CD4-positive, alpha-beta memory T cell (primary cell): ENCODE measurements around the gene UBE2F. TPM values are rescaled to one million over a fixed set of nuclear protein-coding genes. Genes with fewer than 3 reads are reported as not detected.
A peak's percentile ranks its signal among the peaks of the same experiment; 100 is the strongest.
"Not testable (repeated sequence)": the region's sequence is repeated elsewhere in the genome, so short reads cannot be mapped to it uniquely, and the experiment has no call there.

Source experiments
- CTCF ChIA-PET: fragments of 350-600 bp; sonication (Branson Sonifier 250); formaldehyde crosslinking; loops from one replicate; lab custom pipeline; 2021; ENCODE audit warnings: inconsistent platforms; ENCODE audit not compliant: partially characterized antibody; lab: Charles Lee
- POLR2A ChIA-PET: fragments of 350-600 bp; sonication (Branson Sonifier 250); formaldehyde crosslinking; loops from one replicate; lab custom pipeline; 2021; ENCODE audit not compliant: partially characterized antibody; lab: Charles Lee
- DNase-seq, 5 donors: peaks; one replicate each; pipeline versions ENCODE4 v3.0.0 to v3.0.0-alpha.2; 2020 to 2022; ENCODE audit warnings: mixed read lengths in 1 of 5
- H3K27ac ChIP-seq: one replicate; pipeline ENCODE4 v1.7.0; 2013; ENCODE audit warnings: low read depth, low read length
- H3K27me3 ChIP-seq: 2 replicates; pipeline ENCODE4 v1.7.0; 2013; ENCODE audit warnings: mild to moderate bottlenecking, low read length, moderate library complexity; ENCODE audit not compliant: insufficient read depth
- H3K36me3 ChIP-seq: 2 replicates; pipeline ENCODE4 v1.7.0; 2013; ENCODE audit warnings: mild to moderate bottlenecking, low read length, moderate library complexity; ENCODE audit not compliant: insufficient read depth
- H3K4me1 ChIP-seq: 2 replicates; pipeline ENCODE4 v1.7.0; 2013; ENCODE audit warnings: mild to moderate bottlenecking, low read length, moderate library complexity; ENCODE audit not compliant: insufficient read depth
- H3K4me3 ChIP-seq, 2 donors: one replicate each; pipeline ENCODE4 v1.7.0; 2013; ENCODE audit warnings: low read length in 2 of 2, mild to moderate bottlenecking in 1 of 2
- H3K9me3 ChIP-seq, 2 donors: one replicate each; pipeline ENCODE4 v1.7.0; 2013; ENCODE audit warnings: low read length in 2 of 2, control low read depth in 1 of 2; ENCODE audit not compliant: control insufficient read depth in 1 of 2
- H3K27ac Mint-ChIP-seq, 7 donors: one replicate each; pipeline ENCODE4 v1.8.0; 2020 to 2021; ENCODE audit warnings: mixed read lengths in 7 of 7, mild to moderate bottlenecking in 6 of 7, inconsistent platforms in 3 of 7, moderate library complexity in 3 of 7
- H3K27me3 Mint-ChIP-seq, 2 donors: one replicate each; pipeline ENCODE4 v1.8.0; 2020 to 2021; ENCODE audit warnings: mixed read lengths in 2 of 2
- H3K36me3 Mint-ChIP-seq, 2 donors: one replicate each; pipeline ENCODE4 v1.8.0; 2020 to 2021; ENCODE audit warnings: mixed read lengths in 2 of 2, inconsistent platforms in 1 of 2, mild to moderate bottlenecking in 1 of 2
- H3K4me1 Mint-ChIP-seq, 4 donors: one replicate each; pipeline ENCODE4 v1.8.0; 2020 to 2021; ENCODE audit warnings: mixed read lengths in 4 of 4, mild to moderate bottlenecking in 1 of 4
- H3K4me3 Mint-ChIP-seq, 8 donors: one replicate each; pipeline ENCODE4 v1.8.0; 2020 to 2021; ENCODE audit warnings: mixed read lengths in 8 of 8, mild to moderate bottlenecking in 7 of 8, moderate library complexity in 6 of 8, inconsistent platforms in 3 of 8
- H3K9me3 Mint-ChIP-seq, 8 donors: one replicate each; pipeline ENCODE4 v1.8.0; 2020 to 2021; ENCODE audit warnings: mixed read lengths in 8 of 8, mild to moderate bottlenecking in 5 of 8, inconsistent platforms in 3 of 8, moderate library complexity in 1 of 8
- intact Hi-C: fragments of 100-400 bp; cut with micrococcal nuclease; formaldehyde crosslinking; loops from one replicate; pipeline ENCODE4 v1.15.1; 2023
- polyA plus RNA-seq, 2 donors: library from polyadenylated mRNA; unstranded; fragments of 300-500 nt; fragmentation: Illumina TruSeq; gene quantifications; one replicate each; pipeline ENCODE4 v1.2.3, GENCODE V29; 2021
- total RNA-seq, 2 experiments: library from RNA; stranded (reverse); gene quantifications; one replicate each; pipeline ENCODE4 v1.2.3, GENCODE V29; 2021

UBE2F gene
- total and polyA plus RNA-seq, 4 experiments from 2014 or later = 35.7 to 116 (median 60.9) TPM

DNA sequence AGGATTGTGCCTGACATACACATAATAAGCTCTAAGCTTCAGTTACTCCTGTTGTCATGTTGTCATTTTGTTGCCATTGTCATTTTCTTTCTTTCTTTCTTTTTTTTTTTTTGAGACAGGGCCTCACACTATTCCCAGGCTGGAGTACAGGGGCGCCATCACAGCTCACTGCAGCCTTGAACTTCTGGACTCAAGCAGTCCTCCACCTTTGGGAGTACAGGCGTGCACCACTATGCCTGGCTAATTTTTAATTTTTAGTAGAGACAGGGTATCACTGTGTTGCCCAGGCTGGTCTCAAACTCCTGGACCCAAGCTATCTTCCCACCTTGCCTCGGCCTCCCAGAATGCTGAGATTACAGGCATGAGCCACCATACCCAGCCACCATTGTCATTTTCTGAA lies 63.0 kb downstream of the UBE2F start:
- Histone ChIP-seq H3K4me1 (no peaks in the 10 kb centered on the region), H3K36me3 (peaks cover 21% of the 10 kb centered on the region), H3K4me3 (no peak overlapping the region), H3K27me3 (no peaks in the 10 kb centered on the region), H3K27ac (no peak overlapping the region), H3K9me3 (no peaks in the 10 kb centered on the region)
- Mint-ChIP-seq H3K36me3 (peaks cover 58 to 70% of the 10 kb centered on the region in 2 donors), H3K4me1 (no peaks in the 10 kb centered on the region), H3K4me3 (no peak overlapping the region), H3K27ac (peak overlapping the region in 1 of 7 donors; percentile 9), H3K27me3 (no peaks in the 10 kb centered on the region), H3K9me3 (no peaks in the 10 kb centered on the region)
- POLR2A ChIA-PET = no interaction called here
- intact Hi-C loops = no loop called here
- no peak for DNase-seq
- CTCF ChIA-PET = no interaction called here

DNA sequence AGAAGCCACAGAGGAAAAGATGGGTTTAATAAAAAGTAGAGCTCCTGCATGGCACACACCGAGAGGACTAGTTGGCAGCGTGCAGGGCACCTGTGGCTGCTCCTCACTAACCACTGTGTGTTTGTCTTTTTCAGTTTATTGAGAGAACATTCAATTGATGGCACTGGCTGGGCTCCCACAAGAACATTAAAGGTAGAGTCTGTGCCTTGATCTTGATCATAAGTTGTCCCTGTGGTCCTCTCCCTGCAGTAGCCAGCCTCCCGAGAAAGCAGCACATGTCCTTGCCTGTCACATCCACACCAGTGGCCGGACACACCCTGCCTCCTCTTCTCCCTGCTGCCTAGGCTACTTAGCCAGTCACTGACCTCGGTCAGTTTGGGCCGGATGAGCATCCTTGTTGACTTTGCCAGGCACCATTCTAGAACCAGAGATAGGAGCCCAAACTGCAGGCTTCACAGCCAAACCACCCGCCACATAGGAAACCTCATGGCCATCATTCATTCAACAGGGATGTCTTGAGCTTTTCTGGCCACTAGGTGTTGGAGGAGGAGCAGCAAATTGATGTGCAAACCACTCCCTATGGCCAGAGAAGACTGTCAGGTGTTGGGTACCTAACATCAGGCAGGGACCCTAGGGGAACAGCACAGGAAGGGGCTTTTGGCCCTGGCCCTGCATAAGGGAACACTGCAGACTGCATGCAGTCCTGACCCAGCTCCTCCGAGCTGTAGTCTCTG lies 63.8 kb downstream of the UBE2F start:
- Mint-ChIP-seq H3K9me3 (no peaks in the 10 kb centered on the region), H3K27ac (no peak overlapping the region), H3K4me3 (no peak overlapping the region), H3K4me1 (no peaks in the 10 kb centered on the region), H3K36me3 (peaks cover 58 to 70% of the 10 kb centered on the region in 2 donors), H3K27me3 (no peaks in the 10 kb centered on the region)
- Histone ChIP-seq H3K27ac (no peak overlapping the region), H3K4me3 (no peak overlapping the region), H3K4me1 (no peaks in the 10 kb centered on the region), H3K9me3 (no peaks in the 10 kb centered on the region), H3K36me3 (peaks cover 24% of the 10 kb centered on the region), H3K27me3 (no peaks in the 10 kb centered on the region)
- ChIA-PET CTCF (no interaction called here), POLR2A (no interaction called here)
- DNase-seq = no peak
- intact Hi-C loops = no loop called here

DNA sequence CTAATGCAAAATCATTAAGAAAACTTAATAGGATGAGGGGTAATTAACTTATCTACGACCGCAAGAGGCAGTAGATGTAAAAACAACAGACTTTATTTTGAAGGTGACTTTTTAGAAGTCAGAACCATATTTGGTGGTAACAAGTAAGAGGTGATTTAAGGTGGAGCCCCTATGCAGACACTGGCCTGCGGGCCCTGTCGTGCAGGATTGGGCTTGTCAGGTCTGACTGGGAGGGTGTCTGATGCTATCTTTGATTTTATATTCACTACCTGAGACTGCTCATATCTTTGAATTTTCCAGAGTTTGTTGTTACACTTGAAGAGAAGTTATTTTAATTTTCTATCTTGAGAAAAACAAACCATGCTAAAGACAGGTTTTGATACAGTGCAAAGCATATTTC lies 64.9 kb downstream of the UBE2F start:
- intact Hi-C loops = no loop called here
- no peak overlapping the region for H3K4me3 ChIP-seq
- H3K4me1 ChIP-seq = no peaks in the 10 kb centered on the region
- POLR2A ChIA-PET = no interaction called here
- H3K27me3 ChIP-seq = no peaks in the 10 kb centered on the region
- peaks cover 31% of the 10 kb centered on the region for H3K36me3 ChIP-seq
- Mint-ChIP-seq H3K36me3 (peaks cover 60 to 67% of the 10 kb centered on the region in 2 donors), H3K4me3 (no peak overlapping the region), H3K9me3 (no peaks in the 10 kb centered on the region), H3K27ac (peak overlapping the region in 2 of 7 donors; percentile 22 to 52), H3K4me1 (no peaks in the 10 kb centered on the region), H3K27me3 (no peaks in the 10 kb centered on the region)
- no peak for DNase-seq
- no peaks in the 10 kb centered on the region for H3K9me3 ChIP-seq
- CTCF ChIA-PET = no interaction called here
- no peak overlapping the region for H3K27ac ChIP-seq

DNA sequence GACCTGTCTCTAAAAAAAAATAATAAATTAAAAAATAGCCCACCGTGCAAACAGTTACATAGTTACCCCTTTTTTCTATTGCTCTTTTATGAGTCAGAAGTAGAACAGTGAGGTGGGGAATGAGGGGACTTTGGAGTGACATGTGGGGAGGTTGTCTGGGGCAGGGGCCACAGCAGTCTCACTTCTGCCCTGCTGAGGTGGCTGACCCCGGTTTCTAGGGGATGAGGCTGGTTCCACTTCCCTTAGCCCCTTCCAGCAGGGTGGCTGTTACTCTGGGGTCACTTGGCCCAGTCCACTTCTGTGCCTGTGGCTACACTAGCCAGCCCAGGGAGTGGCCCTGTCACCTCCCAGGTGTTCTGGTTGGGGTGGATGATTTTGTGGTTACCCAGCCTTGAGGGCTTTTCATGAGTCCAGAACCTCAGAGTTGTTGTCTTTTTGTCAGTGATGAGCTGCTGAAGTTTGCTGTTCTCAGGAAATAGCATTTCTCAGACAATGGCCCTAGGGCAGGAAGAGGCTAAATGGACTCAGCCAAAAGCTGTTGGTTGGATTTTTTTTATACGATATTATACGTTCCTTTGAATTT lies 66.0 kb downstream of the UBE2F start:
- intact Hi-C loops = no loop called here
- peaks cover 60 to 68% of the 10 kb centered on the region in 2 donors for H3K36me3 Mint-ChIP-seq
- H3K9me3 Mint-ChIP-seq = no peaks in the 10 kb centered on the region
- no peak overlapping the region for H3K27ac Mint-ChIP-seq
- H3K27me3 Mint-ChIP-seq = no peaks in the 10 kb centered on the region
- H3K4me1 ChIP-seq = no peaks in the 10 kb centered on the region
- no peaks in the 10 kb centered on the region for H3K9me3 ChIP-seq
- ChIA-PET CTCF (interaction anchor here (1.2 kb wide), 1 partner anchor 230 kb away, joined by 3 read pairs; no protein-coding TSS in a partner anchor), POLR2A (no interaction called here)
- H3K27me3 ChIP-seq = no peaks in the 10 kb centered on the region
- peaks cover 34% of the 10 kb centered on the region for H3K36me3 ChIP-seq
- no peak overlapping the region for H3K4me3 ChIP-seq
- H3K27ac ChIP-seq = no peak overlapping the region
- no peaks in the 10 kb centered on the region for H3K4me1 Mint-ChIP-seq
- no peak overlapping the region for H3K4me3 Mint-ChIP-seq
- no peak for DNase-seq

DNA sequence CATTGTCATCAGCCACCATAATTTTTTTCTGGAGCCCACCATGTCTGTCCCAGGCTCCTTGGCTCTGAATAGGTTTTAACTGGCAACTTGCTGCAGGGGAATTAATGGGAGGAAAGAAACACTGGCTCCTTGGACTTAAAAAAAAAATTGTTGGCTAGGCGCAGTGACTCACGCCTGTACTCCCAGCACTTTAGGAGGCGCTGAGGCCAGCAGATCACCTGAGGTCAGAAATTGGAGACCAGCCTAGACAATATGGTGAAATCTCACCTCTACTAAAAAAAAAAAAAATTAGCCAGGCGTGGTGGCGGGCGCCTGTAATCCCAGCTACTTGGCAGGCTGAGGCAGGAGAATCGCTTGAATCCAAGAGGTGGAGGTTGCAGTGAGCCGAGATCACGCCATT lies 67.2 kb downstream of the UBE2F start:
- H3K27ac Mint-ChIP-seq, H3K27ac ChIP-seq, H3K27me3 ChIP-seq, CTCF ChIA-PET, H3K9me3 Mint-ChIP-seq, intact Hi-C loops, POLR2A ChIA-PET, H3K9me3 ChIP-seq, H3K4me1 Mint-ChIP-seq, H3K27me3 Mint-ChIP-seq, DNase-seq, H3K4me1 ChIP-seq, H3K4me3 ChIP-seq, H3K4me3 Mint-ChIP-seq: not testable (repeated sequence)
- peaks cover 67 to 71% of the 10 kb centered on the region in 2 donors for H3K36me3 Mint-ChIP-seq
- peaks cover 34% of the 10 kb centered on the region for H3K36me3 ChIP-seq

DNA sequence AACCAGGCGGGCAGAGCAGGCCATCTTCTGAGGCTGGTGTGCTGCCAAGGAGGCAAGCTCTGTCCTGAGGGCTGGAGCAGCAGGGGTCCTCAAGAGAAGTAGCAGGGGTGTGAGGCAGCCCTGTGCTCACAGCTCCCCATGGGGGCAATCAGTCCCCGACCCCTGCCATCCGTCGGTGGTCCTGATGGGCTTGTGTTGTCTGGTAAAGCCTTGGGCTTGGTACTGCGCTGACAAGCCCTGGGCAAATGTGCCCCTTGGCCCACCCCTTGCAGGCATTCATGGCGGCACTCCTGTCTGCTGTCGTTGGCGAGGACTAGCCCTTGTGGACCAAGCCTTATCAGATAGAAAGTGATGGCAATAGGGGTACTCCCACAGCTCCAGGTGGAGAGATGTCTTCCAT lies 71.4 kb downstream of the UBE2F start:
- Histone ChIP-seq H3K27me3 (no peaks in the 10 kb centered on the region), H3K4me1 (no peaks in the 10 kb centered on the region), H3K9me3 (no peaks in the 10 kb centered on the region), H3K27ac (no peak overlapping the region), H3K4me3 (no peak overlapping the region), H3K36me3 (peaks cover 42% of the 10 kb centered on the region)
- Mint-ChIP-seq H3K36me3 (peaks cover 67 to 74% of the 10 kb centered on the region in 2 donors), H3K4me1 (peaks cover 0 to 7% (median 4%) of the 10 kb centered on the region in 4 donors), H3K27me3 (no peaks in the 10 kb centered on the region), H3K4me3 (no peak overlapping the region), H3K9me3 (no peaks in the 10 kb centered on the region), H3K27ac (no peak overlapping the region)
- intact Hi-C loops = no loop called here
- ChIA-PET POLR2A (no interaction called here), CTCF (no interaction called here)
- no peak for DNase-seq

DNA sequence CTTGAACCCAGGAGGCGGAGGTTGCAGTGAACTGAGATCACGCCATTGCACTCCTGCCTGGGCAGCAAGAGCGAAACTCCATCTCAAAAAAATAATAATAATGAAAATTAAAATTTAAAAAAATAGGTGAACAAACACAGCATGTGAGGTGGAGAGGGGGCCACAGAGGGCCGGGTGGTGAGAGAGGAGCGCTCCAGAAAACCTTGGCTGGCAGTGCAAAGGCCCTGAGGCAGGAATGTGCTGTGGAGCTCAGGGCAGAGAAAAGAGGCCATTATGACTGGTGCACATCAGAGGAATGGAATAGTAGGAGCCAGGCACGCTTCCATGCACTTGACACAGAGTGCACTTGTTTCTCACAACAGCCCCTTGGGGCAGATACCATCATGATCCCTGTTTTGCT lies 72.3 kb downstream of the UBE2F start:
- intact Hi-C loops = no loop called here
- Mint-ChIP-seq H3K9me3 (no peaks in the 10 kb centered on the region), H3K4me3 (no peak overlapping the region), H3K27ac (peak overlapping the region in 2 of 7 donors; percentile 70 to 88), H3K27me3 (no peaks in the 10 kb centered on the region), H3K36me3 (peaks cover 68 to 74% of the 10 kb centered on the region in 2 donors), H3K4me1 (peaks cover 0 to 7% (median 4%) of the 10 kb centered on the region in 4 donors)
- H3K9me3 ChIP-seq = no peaks in the 10 kb centered on the region
- no peak overlapping the region for H3K4me3 ChIP-seq
- no peak overlapping the region for H3K27ac ChIP-seq
- ChIA-PET POLR2A (no interaction called here), CTCF (no interaction called here)
- H3K27me3 ChIP-seq = no peaks in the 10 kb centered on the region
- no peaks in the 10 kb centered on the region for H3K4me1 ChIP-seq
- H3K36me3 ChIP-seq = peaks cover 42% of the 10 kb centered on the region
- DNase-seq = no peak
